ENCODE results near the gene ABCC2.

DNA sequence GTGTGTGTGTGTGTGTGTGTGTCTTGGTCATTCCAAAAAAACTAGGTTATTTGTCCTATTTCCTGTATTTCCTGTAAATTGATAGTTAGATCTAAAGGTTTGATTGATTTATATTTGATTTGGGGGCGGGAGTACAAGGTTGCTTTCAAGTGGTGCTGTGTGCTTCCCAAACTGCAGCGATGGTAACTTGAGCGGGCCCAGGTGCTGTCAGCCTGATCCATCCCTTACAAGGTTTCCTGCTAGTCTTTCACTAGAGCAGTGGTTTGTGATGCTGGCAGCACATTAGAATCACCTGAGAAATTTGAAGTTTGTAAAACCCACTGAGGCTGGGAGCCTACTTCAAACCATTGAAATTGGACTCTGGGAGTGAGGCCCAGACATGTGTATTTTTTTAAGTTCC lies 23.7 kb downstream of the ABCC2 start:
- TF ChIP-seq SETDB1 (IDR thresholded peaks at IDR 0.05; ENCODE audit: low read length): no peak
- no peak for TF ChIP-seq ZFPM2 (CRISPR knock-in tag; IDR thresholded peaks at IDR 0.05)
- no peak for TF ChIP-seq POLR2AphosphoS5 (IDR thresholded peaks at IDR 0.05; ENCODE audit: control insufficient read depth, insufficient read depth, low read depth, low read length)
- TF ChIP-seq, protein P1, sequence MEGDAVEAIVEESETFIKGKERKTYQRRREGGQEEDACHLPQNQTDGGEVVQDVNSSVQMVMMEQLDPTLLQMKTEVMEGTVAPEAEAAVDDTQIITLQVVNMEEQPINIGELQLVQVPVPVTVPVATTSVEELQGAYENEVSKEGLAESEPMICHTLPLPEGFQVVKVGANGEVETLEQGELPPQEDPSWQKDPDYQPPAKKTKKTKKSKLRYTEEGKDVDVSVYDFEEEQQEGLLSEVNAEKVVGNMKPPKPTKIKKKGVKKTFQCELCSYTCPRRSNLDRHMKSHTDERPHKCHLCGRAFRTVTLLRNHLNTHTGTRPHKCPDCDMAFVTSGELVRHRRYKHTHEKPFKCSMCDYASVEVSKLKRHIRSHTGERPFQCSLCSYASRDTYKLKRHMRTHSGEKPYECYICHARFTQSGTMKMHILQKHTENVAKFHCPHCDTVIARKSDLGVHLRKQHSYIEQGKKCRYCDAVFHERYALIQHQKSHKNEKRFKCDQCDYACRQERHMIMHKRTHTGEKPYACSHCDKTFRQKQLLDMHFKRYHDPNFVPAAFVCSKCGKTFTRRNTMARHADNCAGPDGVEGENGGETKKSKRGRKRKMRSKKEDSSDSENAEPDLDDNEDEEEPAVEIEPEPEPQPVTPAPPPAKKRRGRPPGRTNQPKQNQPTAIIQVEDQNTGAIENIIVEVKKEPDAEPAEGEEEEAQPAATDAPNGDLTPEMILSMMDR (IDR thresholded peaks at IDR 0.05 in 2 of 3, conservative IDR thresholded peaks at IDR 0.05 in 1 of 3; ENCODE audit: insufficient read depth in 2 of 3, low read depth in 1 of 3, low read length in 3 of 3): no peak
- no peak for TF ChIP-seq TAF1 (IDR thresholded peaks at IDR 0.05; ENCODE audit: control insufficient read depth, extremely low read depth, insufficient read depth, low read length, severe bottlenecking)
